ENCODE measurements around the gene SFN. TPM values are rescaled to one million over a fixed set of nuclear protein-coding genes. Genes with fewer than 3 reads are reported as not detected.

The SFN gene
- total RNA-seq, 1 donor from 2014 or later, result 4.4 TPM

DNA sequence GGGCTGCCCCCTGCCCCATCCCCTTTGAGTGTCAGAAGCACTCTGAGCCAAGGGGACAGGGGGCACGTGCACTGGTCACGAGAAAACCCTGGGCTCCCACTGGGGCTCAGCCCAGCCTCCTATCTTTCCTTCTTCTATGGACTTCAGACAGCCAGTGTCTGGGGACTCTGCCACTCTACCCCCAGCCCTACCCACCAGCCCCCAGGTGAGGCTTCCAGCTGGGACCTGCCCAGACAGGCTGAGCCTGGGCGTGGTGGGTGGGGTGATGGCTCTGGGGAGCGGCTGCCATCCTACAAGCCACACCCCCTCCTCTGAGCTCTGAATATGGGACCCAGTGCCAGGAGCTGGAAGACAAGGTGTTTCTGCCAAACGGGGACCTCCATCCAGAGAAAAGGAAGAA, 8.0 kb upstream of the SFN start:
- Mint-ChIP-seq H3K27me3 (ENCODE audit: low read depth) (no peaks in the 10 kb centered on the region), H3K4me3 (no peak overlapping the region), H3K27ac (peak overlapping the region; percentile 25), H3K9me3 (no peaks in the 10 kb centered on the region), H3K36me3 (peaks cover 38% of the 10 kb centered on the region), H3K4me1 (peaks cover 11% of the 10 kb centered on the region)
- no peak for DNase-seq (ENCODE audit: low spot score in 2 of 2, unreplicated experiment in 2 of 2)
- TF ChIP-seq CTCF (IDR thresholded peaks at IDR 0.05; ENCODE audit: unreplicated experiment), result no peak

DNA sequence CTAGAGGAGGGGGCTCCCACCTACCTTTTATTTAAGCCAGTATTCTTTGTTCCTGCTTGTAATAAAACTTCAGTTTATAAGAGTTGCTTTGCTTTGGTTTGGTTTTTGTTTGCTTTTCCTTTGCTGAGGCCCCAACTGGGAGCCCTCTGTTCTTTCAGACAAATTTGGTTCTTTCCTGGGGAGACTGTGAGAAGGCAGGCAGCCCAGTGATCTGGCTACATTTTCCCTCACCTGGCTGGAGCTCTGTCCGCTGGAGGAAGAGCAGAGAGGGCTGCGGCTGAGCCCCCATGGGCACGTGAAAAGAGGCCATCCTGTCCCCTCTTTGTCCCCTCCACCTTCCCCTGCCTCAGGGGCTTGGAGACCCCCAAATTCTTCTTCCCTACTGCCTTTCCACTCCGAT, 7.3 kb upstream of the SFN start:
- Mint-ChIP-seq H3K36me3 (peaks cover 32% of the 10 kb centered on the region), H3K27me3 (ENCODE audit: low read depth) (no peaks in the 10 kb centered on the region), H3K4me3 (no peak overlapping the region), H3K27ac (peak overlapping the region; percentile 32), H3K4me1 (peaks cover 11% of the 10 kb centered on the region), H3K9me3 (no peaks in the 10 kb centered on the region)
- no peak for DNase-seq (ENCODE audit: low spot score in 2 of 2, unreplicated experiment in 2 of 2)
- no peak for TF ChIP-seq CTCF (IDR thresholded peaks at IDR 0.05; ENCODE audit: unreplicated experiment)

GRCh38 chr1:26856181-26856580, 6.8 kb upstream of the SFN start:
- Mint-ChIP-seq H3K27me3 (ENCODE audit: low read depth) (no peaks in the 10 kb centered on the region), H3K9me3 (no peaks in the 10 kb centered on the region), H3K4me1 (peaks cover 11% of the 10 kb centered on the region), H3K4me3 (no peak overlapping the region), H3K36me3 (peaks cover 28% of the 10 kb centered on the region), H3K27ac (no peak overlapping the region)
- no peak for TF ChIP-seq CTCF (IDR thresholded peaks at IDR 0.05; ENCODE audit: unreplicated experiment)
- no peak for DNase-seq (ENCODE audit: low spot score in 2 of 2, unreplicated experiment in 2 of 2)

GRCh38 chr1:26856604-26857469, 6.1 kb upstream of the SFN start:
- Mint-ChIP-seq H3K27me3 (ENCODE audit: low read depth) (no peaks in the 10 kb centered on the region), H3K36me3 (peaks cover 23% of the 10 kb centered on the region), H3K4me1 (peaks cover 11% of the 10 kb centered on the region), H3K4me3 (no peak overlapping the region), H3K9me3 (no peaks in the 10 kb centered on the region), H3K27ac (no peak overlapping the region)
- no peak for DNase-seq (ENCODE audit: low spot score in 2 of 2, unreplicated experiment in 2 of 2)
- no peak for TF ChIP-seq CTCF (IDR thresholded peaks at IDR 0.05; ENCODE audit: unreplicated experiment)

- Mint-ChIP-seq H3K36me3 (peaks cover 17% of the 10 kb centered on the region), H3K4me1 (peaks cover 11% of the 10 kb centered on the region), H3K4me3 (no peak overlapping the region), H3K27me3 (ENCODE audit: low read depth) (no peaks in the 10 kb centered on the region), H3K27ac (no peak overlapping the region), H3K9me3 (no peaks in the 10 kb centered on the region)
- DNase-seq (ENCODE audit: low spot score in 2 of 2, unreplicated experiment in 2 of 2), result no peak
- no peak for TF ChIP-seq CTCF (IDR thresholded peaks at IDR 0.05; ENCODE audit: unreplicated experiment)
Observed at GRCh38 chr1:26857473-26858060, 5.4 kb upstream of the SFN start.
